Activated gamma-delta T cell treated with Interleukin-2 at 50 U/mL for 16 hours (primary cell): ENCODE data around the gene SLC38A9.
A peak's percentile ranks its signal among the peaks of the same experiment; 100 is the strongest.
"Not testable (repeated sequence)": the region's sequence is repeated elsewhere in the genome, so short reads cannot be mapped to it uniquely, and the experiment has no call there.

Experiments used
- DNase-seq: peaks from one replicate; pipeline ENCODE4 v3.0.0-alpha.2; 2020

Gene SLC38A9, protein sequence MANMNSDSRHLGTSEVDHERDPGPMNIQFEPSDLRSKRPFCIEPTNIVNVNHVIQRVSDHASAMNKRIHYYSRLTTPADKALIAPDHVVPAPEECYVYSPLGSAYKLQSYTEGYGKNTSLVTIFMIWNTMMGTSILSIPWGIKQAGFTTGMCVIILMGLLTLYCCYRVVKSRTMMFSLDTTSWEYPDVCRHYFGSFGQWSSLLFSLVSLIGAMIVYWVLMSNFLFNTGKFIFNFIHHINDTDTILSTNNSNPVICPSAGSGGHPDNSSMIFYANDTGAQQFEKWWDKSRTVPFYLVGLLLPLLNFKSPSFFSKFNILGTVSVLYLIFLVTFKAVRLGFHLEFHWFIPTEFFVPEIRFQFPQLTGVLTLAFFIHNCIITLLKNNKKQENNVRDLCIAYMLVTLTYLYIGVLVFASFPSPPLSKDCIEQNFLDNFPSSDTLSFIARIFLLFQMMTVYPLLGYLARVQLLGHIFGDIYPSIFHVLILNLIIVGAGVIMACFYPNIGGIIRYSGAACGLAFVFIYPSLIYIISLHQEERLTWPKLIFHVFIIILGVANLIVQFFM

DNA sequence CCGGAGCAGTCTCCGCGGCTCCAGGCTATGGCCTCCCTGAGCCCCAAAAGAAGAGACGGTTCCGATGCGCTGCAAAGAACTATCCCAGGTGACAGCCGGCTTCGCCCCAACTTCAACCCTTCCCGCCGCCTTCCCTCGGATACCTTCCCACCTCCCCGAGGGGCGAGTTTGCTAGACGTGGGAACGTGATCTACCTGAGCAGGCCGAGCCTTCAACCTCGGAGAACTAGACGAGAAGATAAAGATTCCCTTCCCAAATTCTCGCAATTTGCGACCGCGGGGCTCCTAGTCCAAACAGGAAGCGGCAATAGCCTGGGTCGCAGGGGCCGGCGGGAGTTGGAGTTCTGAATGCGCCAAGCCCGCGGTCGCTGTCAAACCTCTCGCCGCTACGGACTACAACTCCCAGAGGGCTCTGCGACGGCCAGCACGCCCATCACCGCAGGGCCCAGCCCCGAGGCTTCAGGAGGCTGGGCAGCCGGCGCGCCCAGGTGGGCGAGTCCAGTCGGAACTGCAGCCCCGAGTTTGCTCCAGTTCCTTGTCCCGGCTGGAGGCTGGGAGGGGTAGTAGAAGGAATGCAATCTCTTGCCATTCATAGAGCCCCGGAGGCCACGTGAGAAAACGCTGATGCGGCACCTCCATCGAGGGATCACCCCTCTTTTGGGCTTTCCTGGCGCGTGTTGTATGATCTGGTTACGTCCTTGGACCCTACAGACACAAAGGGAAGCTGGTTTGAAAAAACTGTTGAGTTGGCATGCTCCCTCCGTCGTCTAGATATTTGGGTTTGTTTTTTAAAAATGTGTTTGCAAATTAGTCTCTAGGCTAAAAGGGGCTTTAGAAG, at the start of gene SLC38A9:
SLC38A9 (minus strand) TSS at position 302 of the 837 bp plus-strand sequence. CDS start 14,366 bp downstream, outside the sequence.
- peak; percentile 89 for DNase-seq

DNA sequence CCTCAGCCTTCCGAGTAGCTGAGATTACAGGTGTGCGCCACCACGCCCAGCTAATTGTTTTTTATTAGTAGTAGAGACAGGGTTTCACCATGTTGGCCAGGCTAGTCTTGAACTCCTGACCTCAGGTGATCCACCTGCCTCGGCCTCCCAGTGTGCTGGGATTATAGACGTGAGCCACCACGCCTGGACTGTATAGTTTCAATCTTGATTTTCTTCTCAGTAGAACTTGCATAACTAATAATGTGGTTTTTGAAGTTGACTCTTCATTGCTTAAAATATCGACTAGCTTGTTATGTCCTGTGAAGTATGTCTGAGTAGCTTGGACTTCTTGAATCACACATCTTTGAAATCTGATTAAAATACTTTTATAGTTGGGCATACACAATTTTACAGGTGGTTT, 49.6 kb upstream of the SLC38A9 start:
- not testable (repeated sequence) for DNase-seq

DNA sequence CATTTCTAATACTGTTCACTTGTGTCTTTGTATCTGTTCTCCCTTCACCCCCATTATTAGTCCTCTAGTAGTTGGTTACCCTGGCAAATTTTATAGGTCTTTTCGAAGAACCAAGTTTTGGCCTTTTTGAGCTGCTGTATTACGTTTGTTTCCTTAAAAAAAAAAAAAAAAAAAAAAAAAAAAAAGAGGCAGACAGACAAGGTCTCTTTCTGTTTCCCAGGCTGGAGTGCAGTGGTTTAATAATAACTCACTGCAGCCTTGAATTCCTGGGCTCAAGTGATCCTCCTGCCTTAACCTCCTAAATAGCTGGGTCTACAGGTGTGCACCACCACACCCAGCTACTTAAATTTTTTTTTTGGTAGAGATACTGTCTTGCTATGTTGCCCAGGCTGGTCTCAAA, 46.6 kb upstream of the SLC38A9 start:
- DNase-seq = no peak

DNA sequence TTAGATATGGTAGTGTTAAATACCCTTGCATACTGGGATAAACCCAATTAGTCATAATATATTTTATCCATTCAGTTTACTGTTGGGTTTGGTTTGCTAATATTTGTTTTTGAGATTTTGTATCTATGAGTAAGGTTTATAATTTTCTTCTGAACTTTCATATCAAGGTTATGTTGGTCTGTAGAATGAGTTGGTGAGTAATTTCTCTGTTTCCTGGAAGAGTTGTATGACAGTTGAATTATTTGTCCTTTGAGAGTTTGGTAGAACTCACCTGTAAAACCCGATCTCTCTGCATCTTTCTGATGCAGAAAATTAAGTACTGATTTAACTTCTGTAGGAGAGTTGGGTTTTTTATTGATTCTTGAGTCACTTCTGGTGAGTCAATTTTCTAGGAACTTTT, 46.1 kb upstream of the SLC38A9 start:
- no peak for DNase-seq

DNA sequence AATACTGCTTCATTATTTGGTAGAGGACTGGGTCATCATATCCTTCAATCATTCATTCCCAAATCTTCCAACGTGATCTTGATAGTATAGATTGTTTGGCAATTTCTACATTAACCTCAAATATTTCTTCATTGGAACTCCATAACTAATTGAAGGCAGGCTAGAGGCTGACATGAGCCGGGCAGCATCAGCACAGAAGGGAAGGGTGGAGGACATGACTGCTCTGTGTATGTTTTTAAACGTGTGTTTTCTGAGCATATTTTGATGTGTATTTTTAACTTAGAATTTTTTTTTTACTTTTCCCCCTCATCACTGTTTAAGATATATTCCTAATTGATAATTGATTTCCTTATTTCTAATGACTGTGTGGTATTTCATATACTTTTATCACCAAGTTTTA, 38.4 kb upstream of the SLC38A9 start:
- DNase-seq = no peak

DNA sequence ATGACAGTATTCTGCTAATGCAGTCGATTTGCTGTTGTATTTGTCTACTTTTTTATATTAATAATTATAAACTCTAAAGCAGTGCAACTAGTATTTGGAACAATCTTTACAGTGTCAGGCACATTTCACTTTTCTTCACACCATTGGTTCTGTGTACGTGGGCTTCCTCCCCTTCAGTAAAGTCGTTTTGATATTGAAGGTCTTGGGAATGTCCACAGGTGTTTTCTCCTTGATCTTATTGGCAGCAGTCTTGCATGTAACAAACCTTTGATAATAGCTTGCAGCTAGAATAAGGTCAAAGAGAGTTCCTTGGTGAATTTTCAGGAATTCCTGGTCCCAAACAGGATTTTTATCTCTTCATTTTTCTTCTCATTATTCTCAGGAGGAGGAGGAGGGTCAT, 37.9 kb upstream of the SLC38A9 start:
- DNase-seq = no peak

DNA sequence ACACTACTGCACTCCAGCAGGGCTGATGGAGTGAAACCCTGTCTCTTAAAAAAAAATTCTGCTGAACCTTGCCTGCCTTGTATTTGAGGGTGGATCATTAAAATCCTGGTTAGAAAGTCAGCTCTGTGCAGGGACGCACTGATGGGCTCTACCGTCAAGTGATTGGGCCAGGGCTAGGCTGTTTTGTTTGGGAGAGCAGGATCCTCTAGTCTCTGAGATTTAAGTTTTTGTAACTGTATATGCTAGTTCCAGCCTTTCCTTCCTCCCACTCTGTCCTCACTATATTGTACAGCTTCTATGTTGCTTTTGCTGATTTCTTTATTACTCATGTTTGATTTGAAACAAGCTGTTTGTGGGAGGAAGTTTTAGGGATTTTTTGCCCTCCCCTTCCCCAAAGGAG, 37.3 kb upstream of the SLC38A9 start:
- DNase-seq = no peak

DNA sequence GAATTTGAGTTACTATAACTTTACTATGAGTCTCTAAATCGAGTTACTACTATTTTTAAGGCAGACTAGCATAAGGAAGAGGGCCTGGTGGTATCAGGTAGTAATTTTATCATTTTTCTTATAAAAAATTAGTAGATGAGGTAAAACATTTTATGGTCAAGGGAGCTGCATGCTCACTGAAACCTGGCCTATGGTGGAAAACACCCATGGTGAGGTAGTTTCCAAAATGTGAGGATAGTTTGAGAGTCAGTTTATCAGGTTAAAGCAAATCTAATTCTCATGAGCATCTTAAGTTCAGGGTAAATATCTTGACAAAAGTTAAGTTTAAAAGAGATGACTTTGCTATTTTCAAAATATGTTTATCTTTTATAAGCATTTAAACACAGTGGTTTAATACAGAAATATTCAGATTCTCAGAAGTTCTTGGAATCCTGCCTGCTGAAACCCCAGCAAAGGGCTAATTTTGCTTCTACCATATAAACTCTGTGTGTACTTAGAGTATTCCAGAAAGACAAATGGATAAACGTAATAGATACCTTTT, 35.7 kb upstream of the SLC38A9 start:
- DNase-seq = no peak

DNA sequence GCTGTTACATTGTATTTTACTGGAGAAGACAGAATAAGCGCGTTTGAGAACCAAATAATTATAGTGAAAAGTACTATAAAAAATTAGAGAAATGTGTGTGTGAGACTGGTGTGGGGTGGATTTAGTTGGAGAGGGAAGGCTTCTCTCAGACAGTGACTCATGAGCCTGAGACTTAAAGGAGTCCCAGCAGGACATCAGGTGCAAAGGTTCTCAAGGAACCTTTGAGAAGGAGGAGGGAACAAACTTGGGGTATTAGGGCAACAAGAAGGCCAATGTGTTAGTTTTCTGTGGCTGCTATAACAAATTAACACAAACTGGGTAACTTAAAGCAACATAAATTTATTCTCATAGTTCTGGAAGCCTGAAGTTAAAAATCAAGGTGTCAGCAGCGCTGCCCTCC, 30.7 kb upstream of the SLC38A9 start:
- no peak for DNase-seq

DNA sequence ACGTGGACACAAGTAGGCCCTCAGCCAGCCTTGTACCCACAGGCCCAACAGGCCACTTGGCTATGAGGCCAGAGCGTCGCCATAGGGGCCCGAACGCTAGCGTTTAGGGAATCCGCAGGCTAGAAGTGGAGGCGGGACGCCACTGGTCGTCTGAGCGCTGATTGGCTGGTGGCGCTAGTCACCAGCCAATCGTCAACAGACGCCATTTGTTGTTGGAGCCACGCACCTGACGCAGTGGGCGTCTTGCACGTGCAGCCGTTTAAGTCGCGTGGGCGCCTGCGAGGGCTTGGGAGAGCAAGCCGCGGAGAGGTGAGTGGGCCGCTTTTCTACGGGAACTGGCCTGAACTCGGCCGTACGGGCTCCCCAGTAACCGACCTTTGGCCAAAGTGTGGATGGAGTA, 25.7 kb upstream of the SLC38A9 start, which contains the start of gene DDX4:
DDX4 (plus strand) TSS at position 269 of the 400 bp plus-strand sequence. CDS start 903 bp downstream, outside the sequence.
- DNase-seq = no peak

DNA sequence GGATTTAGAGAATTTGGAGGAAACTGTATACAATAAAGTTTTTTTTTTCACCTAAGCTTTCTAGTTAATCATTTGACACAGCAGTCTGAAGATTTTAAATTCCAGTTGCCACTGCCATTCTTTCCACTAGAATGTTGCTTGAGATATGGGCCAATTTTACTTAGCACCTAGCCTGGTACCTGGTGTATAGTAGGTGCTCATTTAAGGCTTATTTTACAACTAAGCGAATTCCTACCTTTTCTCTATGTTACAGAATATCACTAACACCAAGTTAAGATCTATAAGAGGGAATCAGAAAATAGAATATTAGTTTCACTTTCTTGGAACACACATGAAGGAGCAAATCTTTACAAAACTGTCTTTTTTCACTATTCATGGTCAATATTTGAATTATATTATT, 22.5 kb upstream of the SLC38A9 start:
- no peak for DNase-seq

DNA sequence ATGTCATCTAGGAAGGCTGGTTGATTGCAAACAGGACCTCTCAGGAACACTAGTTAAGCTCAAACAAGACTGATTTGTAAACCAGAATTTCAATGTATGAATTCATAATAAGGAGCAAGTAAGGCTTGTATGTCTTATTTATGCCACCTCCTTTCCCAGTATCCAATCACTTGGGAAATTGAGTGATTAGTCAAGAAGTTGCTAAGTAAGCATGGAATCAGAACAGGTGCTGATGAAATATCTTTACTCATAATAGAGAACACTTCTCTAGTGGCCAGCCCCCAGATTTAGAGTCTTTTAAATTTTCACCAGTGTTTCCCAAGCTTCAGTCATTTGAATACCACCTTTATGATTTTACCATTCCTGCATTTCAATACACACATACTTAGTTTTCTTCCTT, 20.5 kb upstream of the SLC38A9 start:
- DNase-seq = no peak

DNA sequence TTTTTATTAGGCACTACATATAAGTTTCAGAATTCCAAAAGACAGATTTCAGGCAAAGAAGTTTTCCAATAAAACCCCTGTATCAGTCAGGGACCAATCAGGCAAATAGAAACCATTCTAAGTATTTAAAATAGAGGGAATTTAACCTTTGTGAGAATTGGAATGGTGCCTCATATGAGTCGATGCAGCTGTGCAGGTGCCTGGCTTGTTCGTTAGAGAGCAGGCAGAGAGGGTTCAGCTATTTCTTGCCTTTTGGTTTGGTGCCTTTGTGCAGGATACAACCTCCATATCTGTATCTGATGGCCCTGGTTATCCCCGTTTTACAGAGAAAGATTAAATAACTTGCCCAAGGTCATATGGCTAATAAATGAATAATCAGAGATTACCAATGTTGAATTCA, 19.7 kb upstream of the SLC38A9 start:
- no peak for DNase-seq

DNA sequence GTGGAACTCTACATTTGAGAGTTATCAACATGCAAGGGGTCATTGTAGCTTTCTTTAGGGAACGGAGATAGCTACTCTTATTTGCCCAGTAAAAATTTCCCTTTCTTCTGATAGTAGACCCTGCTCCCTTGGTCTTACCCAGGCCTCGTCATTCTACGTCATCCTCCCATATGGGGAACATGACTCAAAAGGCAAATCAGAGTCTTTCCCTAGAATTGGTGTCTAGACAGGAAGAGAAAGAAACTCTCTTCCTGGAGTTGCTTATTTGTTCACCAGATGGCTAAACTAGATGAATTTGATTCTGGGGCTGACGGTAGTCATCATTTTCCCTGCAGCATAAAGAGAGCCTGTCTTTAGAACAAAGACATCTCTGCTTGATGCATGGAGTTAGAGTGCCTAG, 12.2 kb upstream of the SLC38A9 start:
- no peak for DNase-seq

DNA sequence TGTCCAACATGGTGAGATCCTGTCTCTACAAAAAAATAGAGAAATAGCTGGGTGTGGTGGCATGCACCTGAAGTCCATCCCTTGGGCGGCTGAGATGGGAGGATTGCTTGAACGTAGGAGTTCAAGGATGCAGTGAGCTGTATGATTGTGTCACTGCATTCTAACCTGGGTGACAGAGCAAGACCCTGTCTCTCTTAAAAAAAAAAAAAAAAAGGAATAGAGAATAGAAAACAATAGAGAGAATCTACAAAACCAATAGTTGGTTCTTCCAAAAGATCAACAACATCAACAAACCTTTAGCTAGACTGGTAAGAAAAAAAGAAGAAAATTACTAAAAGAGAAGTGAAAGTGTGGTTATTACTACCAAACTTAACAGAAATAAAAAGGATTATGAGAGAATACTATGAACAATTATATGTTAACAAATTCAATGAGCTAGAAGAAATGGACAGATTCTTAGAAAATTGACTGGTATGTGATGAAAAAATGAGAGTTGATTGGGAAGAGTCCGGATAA, 8.1 kb upstream of the SLC38A9 start:
- DNase-seq = no peak

DNA sequence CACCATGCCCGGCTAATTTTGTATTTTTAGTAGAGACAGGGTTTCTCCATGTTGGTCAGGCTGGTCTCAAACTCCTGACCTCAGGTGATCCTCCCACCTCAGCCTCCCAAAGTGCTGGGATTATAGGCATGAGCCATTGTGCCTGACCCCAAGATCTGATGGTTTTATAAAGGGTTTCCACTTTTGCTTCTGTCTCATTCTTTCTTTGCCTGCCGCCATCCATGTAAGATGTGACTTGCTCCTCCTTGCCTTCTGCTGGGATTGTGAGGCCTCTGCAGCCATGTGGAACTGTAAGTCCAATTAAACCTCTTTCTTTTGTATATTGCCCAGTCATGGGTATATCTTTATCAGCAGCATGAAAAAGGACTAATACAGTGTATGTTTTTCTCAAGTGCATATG, 6.9 kb upstream of the SLC38A9 start:
- DNase-seq = not testable (repeated sequence)

DNA sequence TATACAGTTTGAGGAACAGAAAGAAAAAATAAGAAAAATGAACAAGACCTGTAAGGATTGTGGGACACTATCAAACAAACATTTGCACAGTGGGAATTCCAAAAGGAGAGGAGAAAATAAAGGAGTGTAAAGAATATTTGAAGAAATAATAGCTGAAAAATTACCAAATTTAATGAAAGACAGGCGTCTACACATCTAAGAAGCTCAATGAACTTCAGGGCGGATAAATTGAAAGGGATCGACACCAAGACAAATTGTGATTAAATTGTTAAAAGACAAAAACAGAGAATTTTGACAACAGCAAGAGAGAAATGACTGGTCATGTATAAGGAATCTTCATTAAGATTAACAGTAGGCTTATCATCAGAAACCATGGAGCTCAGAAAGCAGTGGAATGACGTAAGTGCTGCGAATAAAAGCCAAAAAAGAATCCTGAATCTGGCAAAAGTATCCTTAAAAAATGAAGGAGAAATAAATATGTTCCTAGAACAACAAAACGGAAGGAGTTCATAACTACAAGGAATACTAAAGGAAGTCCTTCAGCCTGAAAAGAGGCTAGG, 3.5 kb upstream of the SLC38A9 start:
- DNase-seq = no peak

DNA sequence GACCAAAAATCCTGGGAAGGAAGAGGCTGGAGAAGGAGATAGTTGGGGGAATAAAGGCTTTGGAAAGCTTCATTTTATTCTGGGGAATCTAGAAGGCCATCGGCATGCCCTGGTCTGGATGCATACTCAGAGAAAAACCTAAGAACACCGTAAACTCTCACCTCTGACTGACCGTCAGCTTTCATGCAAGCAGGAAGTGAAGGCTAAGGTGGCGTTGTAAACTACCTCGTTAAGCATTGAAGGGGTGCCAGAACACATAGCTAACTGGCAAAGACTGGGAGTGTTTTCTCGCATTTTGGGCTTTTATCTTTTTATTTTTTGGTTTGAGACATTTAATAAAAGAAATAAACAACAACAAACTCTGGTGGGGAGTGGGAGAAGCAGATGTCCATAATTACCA, 2.6 kb upstream of the SLC38A9 start:
- no peak for DNase-seq

DNA sequence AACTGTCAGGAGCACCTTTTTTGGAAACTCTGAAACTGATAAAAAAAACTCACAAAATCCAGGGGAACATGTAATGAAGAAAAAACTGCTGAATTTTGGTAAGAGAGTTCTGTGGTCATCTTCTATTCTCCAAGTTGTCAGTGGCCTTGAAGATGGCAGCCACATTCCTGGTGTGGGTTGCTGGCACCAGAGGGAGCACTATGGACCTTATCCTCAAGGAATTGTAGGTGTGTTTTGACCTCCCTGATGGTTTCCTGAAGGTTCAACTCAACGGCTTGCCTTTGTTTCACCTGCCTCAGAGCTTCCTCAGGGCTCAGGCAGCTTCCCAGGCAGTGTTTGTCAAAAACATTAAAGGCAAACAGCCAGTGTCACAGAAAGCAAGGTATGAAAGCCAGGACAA, 2.2 kb upstream of the SLC38A9 start:
- DNase-seq = no peak

DNA sequence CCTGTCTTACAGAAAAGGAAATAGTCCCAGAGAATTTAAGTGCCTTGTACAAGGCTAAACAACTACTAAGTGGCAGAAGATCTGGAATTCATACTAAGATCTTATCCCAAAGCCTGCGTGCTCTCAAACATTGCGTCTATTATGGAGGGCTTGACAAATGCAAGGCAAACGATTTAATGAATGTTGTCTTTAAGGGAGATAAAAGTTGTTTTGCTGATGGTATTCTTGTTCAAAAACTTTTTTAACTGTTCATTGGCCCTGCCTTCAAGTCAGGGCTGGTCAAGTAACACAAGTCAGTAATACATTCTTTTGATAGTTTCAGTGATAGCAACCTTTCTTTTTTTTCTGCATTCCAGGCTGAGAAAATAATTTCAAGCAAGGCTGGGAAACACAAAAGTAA, 1.7 kb upstream of the SLC38A9 start:
- no peak for DNase-seq

DNA sequence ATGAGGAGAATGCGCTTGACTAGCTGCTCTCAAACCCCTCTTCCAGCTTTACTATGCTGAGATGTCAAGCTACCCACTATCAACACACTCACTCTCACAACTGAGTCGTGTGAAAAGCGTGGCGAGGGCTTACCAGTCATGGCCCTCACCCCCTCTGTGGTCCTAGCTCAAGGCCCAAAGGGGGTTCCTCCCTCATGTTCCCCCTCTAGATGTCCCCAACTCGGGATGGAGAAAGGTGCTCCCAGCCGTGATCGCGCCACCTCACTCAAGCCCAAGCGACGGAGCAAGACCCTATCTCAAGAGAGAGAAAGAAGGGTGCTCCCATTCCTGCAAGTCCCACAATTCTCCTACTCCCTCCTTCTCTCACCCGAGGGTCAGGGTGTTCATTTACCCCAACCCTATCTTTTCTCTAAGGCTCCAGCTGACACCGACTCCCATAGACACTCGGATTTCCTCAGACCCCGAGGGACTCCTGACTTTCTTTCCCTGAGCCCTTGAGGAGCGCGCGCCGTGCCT, 559 bp downstream of the SLC38A9 start:
- no peak for DNase-seq

DNA sequence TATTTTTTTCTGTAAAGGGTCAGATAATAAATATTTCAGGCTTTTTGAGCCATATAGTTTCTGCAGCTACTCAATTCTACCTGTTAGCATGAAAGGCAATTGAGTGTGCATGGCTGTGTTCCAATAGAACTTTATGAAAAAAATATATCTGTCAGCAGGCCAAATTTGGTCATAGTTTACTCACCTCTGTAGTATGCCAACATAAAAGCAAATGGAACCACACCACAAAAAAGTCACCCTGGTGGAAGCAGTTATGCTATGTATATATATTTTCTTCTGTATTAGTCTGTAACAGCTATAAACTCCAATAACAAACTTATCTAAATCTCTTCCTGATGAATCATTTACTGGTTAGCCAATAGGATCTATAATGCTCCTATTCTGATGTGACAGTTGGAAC, 3.4 kb downstream of the SLC38A9 start:
- DNase-seq = no peak

DNA sequence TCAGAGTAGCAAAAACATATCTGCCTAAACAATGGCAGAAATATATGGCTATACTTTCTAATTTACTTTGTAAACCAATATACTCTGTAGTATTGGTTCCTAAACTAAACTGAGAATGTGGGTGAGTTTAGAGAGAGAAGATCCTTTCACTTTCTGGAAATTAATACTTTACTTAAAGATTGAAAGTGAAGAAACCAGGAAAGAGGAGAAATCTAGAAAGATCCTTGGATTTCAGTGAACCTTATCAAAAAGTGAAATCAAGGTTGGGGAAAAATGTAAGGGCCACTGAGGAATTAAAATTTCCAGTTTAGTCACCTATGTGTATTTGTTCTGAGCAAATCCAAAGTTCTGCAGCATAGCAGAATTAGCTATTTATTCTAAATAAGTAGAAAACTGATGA, 5.9 kb downstream of the SLC38A9 start:
- DNase-seq = no peak
